Upper lobe of right lung (tissue), 1 donor: ENCODE data around the gene CNTD1. TPM values are rescaled to one million over a fixed set of nuclear protein-coding genes. Genes with fewer than 3 reads are reported as not detected.

Experiments
- ATAC-seq: fragments of 200-7000 bp; cut with Tn5 transposase; one replicate; pipeline ENCODE4 v1.9.1; 2020; ENCODE audit warnings: mild to moderate bottlenecking, moderate library complexity
- DNase-seq: peaks from one replicate; pipeline ENCODE4 v3.0.0-alpha.2; 2020
- H3K27ac ChIP-seq: fragments of 200-600 bp; one replicate; pipeline ENCODE4 v1.8.0; 2022
- H3K27me3 ChIP-seq: fragments of 200-600 bp; one replicate; pipeline ENCODE4 v1.8.0; 2022; ENCODE audit warnings: mild to moderate bottlenecking
- H3K36me3 ChIP-seq: fragments of 200-600 bp; one replicate; pipeline ENCODE4 v1.8.0; 2022
- H3K4me1 ChIP-seq: fragments of 200-600 bp; one replicate; pipeline ENCODE4 v1.8.0; 2022
- H3K4me3 ChIP-seq: fragments of 200-600 bp; one replicate; pipeline ENCODE4 v1.8.0; 2022; ENCODE audit warnings: mild to moderate bottlenecking
- H3K9me3 ChIP-seq: fragments of 200-600 bp; one replicate; pipeline ENCODE4 v1.8.0; 2022
- CTCF ChIP-seq: fragments of 200-600 bp; IDR thresholded peaks from one replicate; pipeline ENCODE4 v1.8.0; 2022; ENCODE audit warnings: antibody characterized with exemption
- intact Hi-C: fragments of 100-400 bp; cut with DNase I; formaldehyde crosslinking; loops from one replicate; pipeline ENCODE4 v1.11.0; 2022
- total RNA-seq: library from RNA; stranded (reverse); fragmentation: NEBNext Ultra II Directional; extraction: Animal tissue kit (Norgen Biotek cat#: 25700); gene quantifications from one replicate; pipeline ENCODE4 v1.2.1, GENCODE V29; 2021
- donor health status: DM: no; HTN: yes; CAD: no; lungs with severe emphysema.

Gene CNTD1
- total RNA-seq, 1 donor from 2014 or later = 0.14 TPM

GRCh38 chr17:42845918-42846593, 47.4 kb downstream of the CNTD1 start:
- peak; percentile 67 for ATAC-seq
- Histone ChIP-seq H3K9me3 (no peaks in the 10 kb centered on the region), H3K4me3 (no peak overlapping the region), H3K27me3 (no peaks in the 10 kb centered on the region), H3K36me3 (peaks cover 47% of the 10 kb centered on the region), H3K4me1 (peaks cover 32% of the 10 kb centered on the region), H3K27ac (peak overlapping the region; percentile 27)
- no peak for DNase-seq
- no peak for TF ChIP-seq CTCF
- intact Hi-C loops = no loop called here

- no peak for TF ChIP-seq CTCF
- ATAC-seq (peak; percentile 54), DNase-seq (no peak)
- intact Hi-C loops = no loop called here
- Histone ChIP-seq H3K27me3 (no peaks in the 10 kb centered on the region), H3K4me1 (peaks cover 32% of the 10 kb centered on the region), H3K4me3 (no peak overlapping the region), H3K27ac (peak overlapping the region; percentile 27), H3K36me3 (peaks cover 40% of the 10 kb centered on the region), H3K9me3 (no peaks in the 10 kb centered on the region)
These were observed 48.1 kb downstream of the CNTD1 start for GRCh38 chr17:42846594-42847280.

- no peak overlapping the region for H3K27ac ChIP-seq
- ATAC-seq (no peak), DNase-seq (no peak)
- peaks cover 27% of the 10 kb centered on the region for H3K36me3 ChIP-seq
- H3K27me3 ChIP-seq = no peaks in the 10 kb centered on the region
- H3K9me3 ChIP-seq = no peaks in the 10 kb centered on the region
- intact Hi-C loops = no loop called here
- H3K4me1 ChIP-seq = peaks cover 32% of the 10 kb centered on the region
- TF ChIP-seq CTCF = no peak
- H3K4me3 ChIP-seq = no peak overlapping the region
These were observed 49.4 kb downstream of the CNTD1 start for GRCh38 chr17:42848093-42848492.

GRCh38 chr17:42849031-42849430, 50.4 kb downstream of the CNTD1 start:
- DNase-seq = no peak
- H3K27ac ChIP-seq = no peak overlapping the region
- no peaks in the 10 kb centered on the region for H3K27me3 ChIP-seq
- peaks cover 17% of the 10 kb centered on the region for H3K36me3 ChIP-seq
- TF ChIP-seq CTCF = no peak
- no peak for ATAC-seq
- no peak overlapping the region for H3K4me3 ChIP-seq
- no peaks in the 10 kb centered on the region for H3K9me3 ChIP-seq
- peaks cover 26% of the 10 kb centered on the region for H3K4me1 ChIP-seq
- intact Hi-C loops = no loop called here

GRCh38 chr17:42849451-42850181, 51.0 kb downstream of the CNTD1 start:
- H3K4me1 ChIP-seq = peaks cover 21% of the 10 kb centered on the region
- H3K27me3 ChIP-seq = no peaks in the 10 kb centered on the region
- H3K27ac ChIP-seq = no peak overlapping the region
- no peak for ATAC-seq
- no peak for DNase-seq
- no peak for TF ChIP-seq CTCF
- no peaks in the 10 kb centered on the region for H3K9me3 ChIP-seq
- no peak overlapping the region for H3K4me3 ChIP-seq
- intact Hi-C loops = no loop called here
- H3K36me3 ChIP-seq = peaks cover 12% of the 10 kb centered on the region
